ENCODE data around the gene CPT1C. TPM values are rescaled to one million over a fixed set of nuclear protein-coding genes. Genes with fewer than 3 reads are reported as not detected.

CPT1C gene
- total RNA-seq, result 1 to 10 TPM; 4.8 to 8.5 (median 5.7) TPM
- polyA plus RNA-seq, result 4.5 TPM
- long read RNA-seq, donor 1, partial matches to known transcripts, result 1 of 5 reads
- long read RNA-seq, donor 1, other reads (novel, unspliced or antisense), result 2 of 5 reads
- long read RNA-seq, donor 2, partial matches to known transcripts, result 0 of 4 reads
- long read RNA-seq, donor 2, other reads (novel, unspliced or antisense), result 3 of 4 reads
- long read RNA-seq, donor 3, partial matches to known transcripts, result 3 of 8 reads
- long read RNA-seq, donor 3, other reads (novel, unspliced or antisense), result 3 of 8 reads
- long read RNA-seq, donor 4, partial matches to known transcripts, result 1 of 2 reads
- long read RNA-seq, donor 4, other reads (novel, unspliced or antisense), result 1 of 2 reads

DNA sequence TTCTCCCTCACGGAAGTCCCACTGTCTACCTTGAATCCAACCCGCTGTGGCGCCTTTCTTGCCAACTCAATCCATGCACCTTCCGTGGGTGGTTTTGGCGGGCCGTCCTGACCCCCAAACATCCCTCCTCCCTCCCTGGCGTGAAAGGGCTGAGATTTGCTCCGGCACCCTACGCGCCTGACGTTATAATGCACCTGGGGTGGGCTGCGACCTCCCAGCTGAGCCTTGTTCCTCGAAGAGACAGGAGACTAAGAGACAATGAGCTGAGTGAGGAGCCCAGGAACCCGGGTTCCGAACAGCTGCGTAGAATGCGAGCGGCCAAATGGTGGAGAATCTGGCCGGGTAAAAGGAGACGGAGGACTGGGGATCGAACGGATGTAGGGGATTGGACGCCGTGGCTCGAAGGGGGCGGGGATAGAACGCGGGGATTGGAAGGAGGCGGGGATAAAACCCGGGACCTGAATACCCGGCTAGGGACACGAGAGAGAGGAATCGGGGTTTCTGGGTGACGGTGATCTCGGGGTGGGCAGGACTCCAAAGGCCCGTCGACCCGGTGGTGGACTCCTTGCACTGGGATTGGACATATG, at the start of gene CPT1C:
TSS of gene CPT1C (plus strand) at position 461 of the 587 bp plus-strand sequence. CDS start 1,137 bp downstream, outside the sequence.
- intact Hi-C loops (cut with DNase I), result no loop called here
- Histone ChIP-seq H3K4me1 (ENCODE audit: control insufficient read depth, insufficient read depth, low read length) (no peaks in the 10 kb centered on the region), H3K27ac (ENCODE audit: low read length) (peak within 1 kb of the TSS; percentile 32), H3K9me3 (ENCODE audit: control insufficient read depth, low read length) (no peaks in the 10 kb centered on the region), H3K27me3 (ENCODE audit: control insufficient read depth, insufficient read depth) (no peaks in the 10 kb centered on the region), H3K4me3 (ENCODE audit: low read length) (peak within 1 kb of the TSS; percentile 50)
- ATAC-seq (peak; percentile 80 to 86), DNase-seq (peak; percentile 85 to 93 (median 93))
- WGBS, result 2% methylated on average over 38 of the region's 38 CpGs

DNA sequence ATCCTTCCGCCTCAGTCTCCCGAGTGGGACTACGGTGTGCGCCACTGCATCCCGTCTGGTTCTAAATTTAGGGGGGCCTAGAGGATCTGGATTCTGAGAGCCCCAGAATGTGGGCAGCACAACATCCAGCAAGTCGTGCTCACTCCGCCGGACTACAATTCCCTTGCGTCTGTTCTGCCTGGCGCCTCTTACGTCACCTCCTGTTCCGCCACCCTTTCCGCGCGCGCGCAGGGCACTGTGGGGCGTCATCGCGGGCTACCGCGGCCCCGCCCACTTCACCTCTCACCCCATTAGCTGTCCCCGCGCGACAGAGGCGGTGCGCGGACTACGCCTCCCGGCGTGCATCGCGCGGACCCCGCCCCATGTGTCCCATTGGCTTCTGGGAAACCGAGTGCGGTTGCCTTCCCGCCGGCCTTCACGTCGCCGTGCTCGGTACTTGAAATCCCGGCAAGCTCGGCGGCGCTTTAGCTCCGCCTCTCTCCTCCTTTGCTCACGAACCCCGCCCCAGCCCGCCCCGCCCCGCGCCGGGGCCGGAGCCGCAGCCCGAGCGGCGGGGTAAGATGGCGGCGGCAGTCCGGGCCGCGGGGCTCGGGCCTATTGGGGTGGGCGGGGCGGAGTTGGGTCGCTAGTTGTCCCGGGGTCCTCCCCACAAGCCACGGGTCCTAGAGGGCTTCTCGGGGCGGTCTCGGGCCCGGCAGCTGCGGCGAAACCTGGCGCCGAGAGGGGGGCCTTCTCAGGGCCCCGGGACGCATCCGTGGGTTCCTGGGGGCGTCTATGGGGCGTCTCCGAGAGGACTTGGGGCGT, 49.0 kb upstream of the CPT1C start, which contains the start of gene SCAF1:
TSS of gene SCAF1 (plus strand) at position 522 of the 804 bp plus-strand sequence. CDS start 2,818 bp downstream, outside the sequence.
- Histone ChIP-seq H3K27ac (ENCODE audit: low read length) (peak within 1 kb of the TSS; percentile 99), H3K4me1 (ENCODE audit: control insufficient read depth, insufficient read depth, low read length) (peaks cover 1% of the 10 kb centered on the region), H3K27me3 (ENCODE audit: control insufficient read depth, insufficient read depth) (no peaks in the 10 kb centered on the region), H3K9me3 (ENCODE audit: control insufficient read depth, low read length) (no peaks in the 10 kb centered on the region), H3K4me3 (ENCODE audit: low read length) (peak within 1 kb of the TSS; percentile 96)
- peak; percentile 100 for DNase-seq
- intact Hi-C loops (cut with DNase I), result no loop called here
- ATAC-seq, result peak; percentile 80 to 86
- WGBS, result under 1% methylated on average over 87 of the region's 87 CpGs

GRCh38 chr19:49642492-49643035, 48.4 kb upstream of the CPT1C start:
- DNase-seq (no peak), ATAC-seq (no peak)
- intact Hi-C loops (cut with DNase I), result no loop called here
- Histone ChIP-seq H3K9me3 (ENCODE audit: control insufficient read depth, low read length) (no peaks in the 10 kb centered on the region), H3K4me3 (ENCODE audit: low read length) (peak overlapping the region; percentile 96), H3K27ac (ENCODE audit: low read length) (peak overlapping the region; percentile 87), H3K4me1 (ENCODE audit: control insufficient read depth, insufficient read depth, low read length) (no peaks in the 10 kb centered on the region), H3K27me3 (ENCODE audit: control insufficient read depth, insufficient read depth) (no peaks in the 10 kb centered on the region)
- 8% methylated on average over 5 of the region's 5 CpGs for WGBS

DNA sequence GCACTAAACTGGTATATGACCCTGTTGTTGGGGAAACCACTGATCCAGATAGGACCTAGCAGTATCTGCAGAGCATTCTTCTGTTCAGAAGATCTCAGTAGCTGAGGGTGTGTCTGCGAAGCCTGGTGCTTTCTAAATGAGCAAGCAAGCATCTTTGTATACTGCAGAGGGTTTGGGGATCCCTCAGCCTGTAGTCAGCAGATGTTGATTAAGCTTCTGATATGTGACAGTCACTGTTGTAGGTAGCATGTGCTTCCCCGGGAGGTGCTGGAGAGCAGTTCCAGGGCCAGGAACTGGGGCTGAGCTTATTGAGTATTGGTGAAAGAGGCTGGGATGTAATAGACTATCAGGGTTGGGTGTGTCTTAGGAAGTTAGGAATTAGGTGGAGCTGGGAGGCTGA, 47.5 kb upstream of the CPT1C start:
- intact Hi-C loops (cut with DNase I), result no loop called here
- no peak overlapping the region for H3K4me3 ChIP-seq (ENCODE audit: low read length)
- H3K27ac ChIP-seq (ENCODE audit: low read length), result no peak overlapping the region
- H3K27me3 ChIP-seq (ENCODE audit: control insufficient read depth, insufficient read depth), result no peaks in the 10 kb centered on the region
- no peaks in the 10 kb centered on the region for H3K9me3 ChIP-seq (ENCODE audit: control insufficient read depth, low read length)
- no peak for DNase-seq
- no peaks in the 10 kb centered on the region for H3K4me1 ChIP-seq (ENCODE audit: control insufficient read depth, insufficient read depth, low read length)
- WGBS, result 71% methylated on average over 2 of the region's 2 CpGs
- ATAC-seq, result no peak

DNA sequence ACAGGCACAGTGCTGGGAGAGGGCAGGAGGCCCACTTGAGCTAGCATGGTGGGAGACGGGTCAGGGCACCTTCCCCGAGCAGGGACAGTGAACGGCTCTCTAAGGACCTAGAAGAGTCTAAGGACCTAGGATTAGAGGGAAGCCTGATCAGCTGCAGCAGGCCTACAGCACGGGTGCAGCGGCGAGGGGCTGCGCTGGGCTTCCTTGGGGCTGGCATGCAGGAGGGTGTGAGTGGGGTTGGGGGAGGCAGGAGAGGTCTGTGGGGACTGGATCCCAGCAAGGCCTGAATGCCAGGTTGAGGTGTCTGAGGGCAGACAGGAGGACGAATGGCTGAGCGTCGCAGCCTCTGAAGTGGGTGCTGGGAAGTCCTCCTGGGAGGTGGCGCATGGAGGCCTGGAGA, 45.3 kb upstream of the CPT1C start:
- no peak overlapping the region for H3K4me3 ChIP-seq (ENCODE audit: low read length)
- no peaks in the 10 kb centered on the region for H3K27me3 ChIP-seq (ENCODE audit: control insufficient read depth, insufficient read depth)
- ATAC-seq (no peak), DNase-seq (no peak)
- H3K27ac ChIP-seq (ENCODE audit: low read length), result no peak overlapping the region
- no peaks in the 10 kb centered on the region for H3K4me1 ChIP-seq (ENCODE audit: control insufficient read depth, insufficient read depth, low read length)
- 86% methylated on average over 11 of the region's 11 CpGs for WGBS
- intact Hi-C loops (cut with DNase I), result no loop called here
- H3K9me3 ChIP-seq (ENCODE audit: control insufficient read depth, low read length), result no peaks in the 10 kb centered on the region

GRCh38 chr19:49645995-49646394, 44.9 kb upstream of the CPT1C start:
- DNase-seq, result no peak
- Histone ChIP-seq H3K27me3 (ENCODE audit: control insufficient read depth, insufficient read depth) (no peaks in the 10 kb centered on the region), H3K4me3 (ENCODE audit: low read length) (no peak overlapping the region), H3K27ac (ENCODE audit: low read length) (no peak overlapping the region), H3K4me1 (ENCODE audit: control insufficient read depth, insufficient read depth, low read length) (no peaks in the 10 kb centered on the region), H3K9me3 (ENCODE audit: control insufficient read depth, low read length) (no peaks in the 10 kb centered on the region)
- 91% methylated on average over 13 of the region's 13 CpGs for WGBS
- intact Hi-C loops (cut with DNase I), result no loop called here
- ATAC-seq, result no peak

DNA sequence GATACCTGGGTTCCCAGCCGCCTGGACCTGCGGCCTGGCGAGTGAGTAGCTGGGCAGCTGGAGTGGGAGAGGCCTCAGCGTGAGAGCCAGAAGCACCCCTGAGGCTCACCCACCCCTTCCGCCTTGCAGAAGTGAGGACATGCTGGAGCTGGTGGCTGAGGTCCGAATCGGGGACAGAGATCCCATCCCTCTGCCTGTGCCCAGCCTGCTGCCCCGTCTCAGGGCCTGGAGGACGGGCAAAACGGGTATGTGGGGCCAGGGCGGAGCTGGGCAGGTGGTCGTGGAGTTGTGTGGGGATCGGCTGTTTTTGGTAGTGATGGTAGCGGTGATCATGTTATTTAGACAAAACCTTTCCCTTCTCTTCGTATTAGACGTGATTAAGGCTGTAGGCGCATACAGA, 44.3 kb upstream of the CPT1C start:
- Histone ChIP-seq H3K27ac (ENCODE audit: low read length) (no peak overlapping the region), H3K9me3 (ENCODE audit: control insufficient read depth, low read length) (no peaks in the 10 kb centered on the region), H3K4me3 (ENCODE audit: low read length) (no peak overlapping the region), H3K4me1 (ENCODE audit: control insufficient read depth, insufficient read depth, low read length) (no peaks in the 10 kb centered on the region), H3K27me3 (ENCODE audit: control insufficient read depth, insufficient read depth) (no peaks in the 10 kb centered on the region)
- DNase-seq (peak in 1 of 3 donors; percentile 25), ATAC-seq (no peak)
- WGBS, result 92% methylated on average over 17 of the region's 17 CpGs
- intact Hi-C loops (cut with DNase I), result no loop called here

- Histone ChIP-seq H3K9me3 (ENCODE audit: control insufficient read depth, low read length) (no peaks in the 10 kb centered on the region), H3K4me3 (ENCODE audit: low read length) (no peak overlapping the region), H3K27me3 (ENCODE audit: control insufficient read depth, insufficient read depth) (no peaks in the 10 kb centered on the region), H3K27ac (ENCODE audit: low read length) (no peak overlapping the region), H3K4me1 (ENCODE audit: control insufficient read depth, insufficient read depth, low read length) (no peaks in the 10 kb centered on the region)
- intact Hi-C loops (cut with DNase I), result no loop called here
- 95% methylated on average over 72 of the region's 72 CpGs for WGBS
- no peak for DNase-seq
- no peak for ATAC-seq
Observed at GRCh38 chr19:49651029-49651819, 39.7 kb upstream of the CPT1C start.

GRCh38 chr19:49651820-49652550, 38.9 kb upstream of the CPT1C start:
- no peak overlapping the region for H3K4me3 ChIP-seq (ENCODE audit: low read length)
- DNase-seq, result no peak
- H3K9me3 ChIP-seq (ENCODE audit: control insufficient read depth, low read length), result no peaks in the 10 kb centered on the region
- no peaks in the 10 kb centered on the region for H3K27me3 ChIP-seq (ENCODE audit: control insufficient read depth, insufficient read depth)
- intact Hi-C loops (cut with DNase I), result no loop called here
- H3K27ac ChIP-seq (ENCODE audit: low read length), result no peak overlapping the region
- no peaks in the 10 kb centered on the region for H3K4me1 ChIP-seq (ENCODE audit: control insufficient read depth, insufficient read depth, low read length)
- ATAC-seq, result no peak
- 97% methylated on average over 110 of the region's 110 CpGs for WGBS

Measured in right cardiac atrium (tissue), 5 donors.